ENCODE measurements around the gene LUC7L2. TPM values are rescaled to one million over a fixed set of nuclear protein-coding genes. Genes with fewer than 3 reads are reported as not detected.
A peak's percentile ranks its signal among the peaks of the same experiment; 100 is the strongest.
"Not testable (repeated sequence)": the region's sequence is repeated elsewhere in the genome, so short reads cannot be mapped to it uniquely, and the experiment has no call there.

The LUC7L2 gene
- total RNA-seq, 1 donor from 2014 or later, result 74.6 TPM

DNA sequence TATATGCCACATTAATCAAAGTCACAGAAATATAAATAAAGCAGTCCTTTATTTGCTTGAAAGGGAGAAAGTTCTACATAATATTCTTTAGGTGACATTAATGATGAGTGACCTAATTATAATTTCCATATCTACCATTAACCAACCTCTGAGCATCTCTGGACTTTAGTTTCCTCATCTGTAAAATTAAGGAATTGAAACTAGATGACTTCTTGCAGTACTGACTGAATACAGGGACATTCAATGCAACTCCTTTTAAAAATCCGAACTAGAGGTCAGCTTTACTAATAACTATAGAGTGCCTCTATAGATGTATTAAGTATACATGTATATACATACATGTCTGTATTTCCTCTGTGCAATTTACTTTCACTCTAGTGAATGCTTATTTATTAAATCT is 14.7 kb upstream of the LUC7L2 start:
- Histone ChIP-seq H3K36me3 (peaks cover 27% of the 10 kb centered on the region), H3K4me1 (peaks cover 13% of the 10 kb centered on the region), H3K4me3 (no peak overlapping the region), H3K9me3 (no peaks in the 10 kb centered on the region), H3K27ac (no peak overlapping the region), H3K27me3 (ENCODE audit: low read depth) (no peaks in the 10 kb centered on the region)
- ATAC-seq (no peak), DNase-seq (no peak)
- intact Hi-C loops (cut with DNase I), result no loop called here
- TF ChIP-seq, protein P1, sequence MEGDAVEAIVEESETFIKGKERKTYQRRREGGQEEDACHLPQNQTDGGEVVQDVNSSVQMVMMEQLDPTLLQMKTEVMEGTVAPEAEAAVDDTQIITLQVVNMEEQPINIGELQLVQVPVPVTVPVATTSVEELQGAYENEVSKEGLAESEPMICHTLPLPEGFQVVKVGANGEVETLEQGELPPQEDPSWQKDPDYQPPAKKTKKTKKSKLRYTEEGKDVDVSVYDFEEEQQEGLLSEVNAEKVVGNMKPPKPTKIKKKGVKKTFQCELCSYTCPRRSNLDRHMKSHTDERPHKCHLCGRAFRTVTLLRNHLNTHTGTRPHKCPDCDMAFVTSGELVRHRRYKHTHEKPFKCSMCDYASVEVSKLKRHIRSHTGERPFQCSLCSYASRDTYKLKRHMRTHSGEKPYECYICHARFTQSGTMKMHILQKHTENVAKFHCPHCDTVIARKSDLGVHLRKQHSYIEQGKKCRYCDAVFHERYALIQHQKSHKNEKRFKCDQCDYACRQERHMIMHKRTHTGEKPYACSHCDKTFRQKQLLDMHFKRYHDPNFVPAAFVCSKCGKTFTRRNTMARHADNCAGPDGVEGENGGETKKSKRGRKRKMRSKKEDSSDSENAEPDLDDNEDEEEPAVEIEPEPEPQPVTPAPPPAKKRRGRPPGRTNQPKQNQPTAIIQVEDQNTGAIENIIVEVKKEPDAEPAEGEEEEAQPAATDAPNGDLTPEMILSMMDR (IDR thresholded peaks at IDR 0.05), result no peak

DNA sequence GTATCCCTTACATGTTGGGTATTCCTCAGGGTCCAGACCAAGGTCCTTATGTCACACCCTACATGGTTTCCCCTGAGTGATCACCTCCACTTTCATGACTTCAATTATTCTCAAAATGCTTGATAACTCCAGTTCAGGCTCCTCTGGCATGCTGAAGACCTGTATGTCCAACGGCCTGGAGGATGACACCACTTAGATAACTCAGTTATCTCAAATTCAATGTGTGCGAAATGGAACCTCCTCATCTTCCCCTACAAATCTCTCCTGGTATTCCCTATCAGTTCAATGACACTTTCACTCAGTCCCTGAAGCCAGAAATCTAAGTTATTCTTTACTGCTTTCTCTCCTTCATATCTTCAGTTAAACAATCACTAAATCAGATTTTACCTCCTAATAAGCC is 8.7 kb upstream of the LUC7L2 start:
- no peaks in the 10 kb centered on the region for H3K27me3 ChIP-seq (ENCODE audit: low read depth)
- no peak overlapping the region for H3K4me3 ChIP-seq
- intact Hi-C loops (cut with DNase I), result no loop called here
- H3K27ac ChIP-seq, result no peak overlapping the region
- no peaks in the 10 kb centered on the region for H3K4me1 ChIP-seq
- H3K36me3 ChIP-seq, result peaks cover 39% of the 10 kb centered on the region
- TF ChIP-seq, protein P1 (IDR thresholded peaks at IDR 0.05), result no peak
- no peaks in the 10 kb centered on the region for H3K9me3 ChIP-seq
- DNase-seq, result no peak
- no peak for ATAC-seq

DNA sequence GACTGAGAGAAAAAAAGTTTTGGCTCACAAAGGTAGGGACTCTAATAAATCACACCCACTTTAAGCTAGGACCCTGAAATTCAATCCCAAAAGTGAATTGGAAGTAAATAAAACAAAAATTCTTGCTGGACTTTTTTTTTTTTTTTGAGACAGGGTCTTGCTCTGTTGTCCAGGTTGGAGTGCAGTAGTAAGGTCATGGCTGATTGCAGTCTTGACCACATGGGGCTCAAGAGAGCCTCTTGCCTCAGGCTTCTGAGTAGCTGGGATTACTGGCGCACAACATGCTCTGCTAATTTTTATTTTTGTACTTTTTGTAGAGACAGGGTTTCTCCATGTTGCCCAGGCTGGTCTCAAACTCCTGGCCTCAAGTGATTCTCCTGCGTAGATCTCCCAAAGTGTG is 5.0 kb upstream of the LUC7L2 start:
- peaks cover 12% of the 10 kb centered on the region for H3K36me3 ChIP-seq
- peaks cover 7% of the 10 kb centered on the region for H3K4me1 ChIP-seq
- H3K27ac ChIP-seq, result no peak overlapping the region
- ATAC-seq (no peak), DNase-seq (no peak)
- H3K27me3 ChIP-seq (ENCODE audit: low read depth), result no peaks in the 10 kb centered on the region
- no peak overlapping the region for H3K4me3 ChIP-seq
- intact Hi-C loops (cut with DNase I), result no loop called here
- H3K9me3 ChIP-seq, result no peaks in the 10 kb centered on the region
- TF ChIP-seq, protein P1 (IDR thresholded peaks at IDR 0.05), result no peak

DNA sequence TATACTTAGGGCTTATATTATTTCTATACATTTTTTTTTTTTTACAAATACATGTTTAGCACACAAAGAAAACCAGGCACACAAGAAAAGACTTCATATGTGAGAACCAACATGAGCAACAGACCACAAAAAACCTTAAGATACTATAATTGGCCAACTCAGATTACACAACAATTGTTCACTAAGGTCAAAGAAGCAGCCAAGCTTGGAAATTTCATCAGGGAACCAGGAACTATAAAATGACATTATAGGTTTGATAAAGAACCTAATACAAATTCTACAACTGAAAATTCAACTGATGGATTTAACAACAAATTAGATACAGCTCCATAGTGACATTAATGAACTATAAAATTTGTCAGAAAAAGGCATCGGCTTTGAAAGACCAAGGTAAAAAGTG is 4.4 kb upstream of the LUC7L2 start:
- Histone ChIP-seq H3K9me3 (no peaks in the 10 kb centered on the region), H3K36me3 (peaks cover 10% of the 10 kb centered on the region), H3K27me3 (ENCODE audit: low read depth) (no peaks in the 10 kb centered on the region), H3K4me3 (no peak overlapping the region), H3K27ac (no peak overlapping the region), H3K4me1 (peaks cover 7% of the 10 kb centered on the region)
- ATAC-seq, result no peak
- TF ChIP-seq, protein P1 (IDR thresholded peaks at IDR 0.05), result no peak
- intact Hi-C loops (cut with DNase I), result no loop called here
- DNase-seq, result no peak

DNA sequence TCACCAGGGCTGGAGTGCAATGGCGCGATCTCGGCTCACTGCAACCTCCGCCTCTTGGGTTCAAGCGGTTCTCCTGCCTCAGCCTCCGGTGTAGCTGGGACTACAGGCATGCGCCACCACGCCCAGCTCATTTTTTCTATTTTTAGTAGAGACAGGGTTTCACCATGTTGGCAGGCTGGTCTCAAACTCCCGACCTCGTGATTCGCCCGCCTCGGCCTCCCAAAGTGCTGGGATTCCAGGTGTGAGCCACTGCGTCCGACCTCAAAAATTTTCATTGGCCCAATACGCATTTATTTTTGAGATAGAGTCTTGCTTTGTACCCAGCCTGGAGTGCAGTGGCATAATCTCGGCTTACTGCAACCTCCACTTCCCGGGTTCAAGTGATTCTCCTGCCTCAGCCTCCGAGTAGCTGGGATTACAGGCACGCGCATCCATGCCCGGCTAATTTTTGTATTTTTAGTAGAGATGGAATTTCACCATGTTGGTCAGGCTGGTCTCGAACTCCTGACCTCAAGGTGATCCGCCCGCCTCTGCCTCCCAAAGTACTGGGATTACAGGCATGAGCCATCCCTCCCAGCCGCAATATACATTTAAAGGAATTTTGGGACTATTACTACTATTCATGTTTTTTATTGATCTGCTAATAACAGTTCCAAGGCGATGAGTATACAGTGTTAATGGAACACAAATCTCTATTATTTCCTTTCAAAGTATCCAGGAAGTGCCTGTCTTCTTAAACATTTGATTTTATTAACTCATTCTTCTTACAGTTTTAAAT is 1.8 kb upstream of the LUC7L2 start:
- ATAC-seq; DNase-seq; H3K36me3 ChIP-seq; intact Hi-C loops (cut with DNase I); H3K9me3 ChIP-seq; H3K27me3 ChIP-seq (ENCODE audit: low read depth): not testable (repeated sequence)
- H3K4me1 ChIP-seq, result peaks cover 28% of the 10 kb centered on the region
- H3K4me3 ChIP-seq, result peak overlapping the region; percentile 82
- H3K27ac ChIP-seq, result peak overlapping the region; percentile 99

DNA sequence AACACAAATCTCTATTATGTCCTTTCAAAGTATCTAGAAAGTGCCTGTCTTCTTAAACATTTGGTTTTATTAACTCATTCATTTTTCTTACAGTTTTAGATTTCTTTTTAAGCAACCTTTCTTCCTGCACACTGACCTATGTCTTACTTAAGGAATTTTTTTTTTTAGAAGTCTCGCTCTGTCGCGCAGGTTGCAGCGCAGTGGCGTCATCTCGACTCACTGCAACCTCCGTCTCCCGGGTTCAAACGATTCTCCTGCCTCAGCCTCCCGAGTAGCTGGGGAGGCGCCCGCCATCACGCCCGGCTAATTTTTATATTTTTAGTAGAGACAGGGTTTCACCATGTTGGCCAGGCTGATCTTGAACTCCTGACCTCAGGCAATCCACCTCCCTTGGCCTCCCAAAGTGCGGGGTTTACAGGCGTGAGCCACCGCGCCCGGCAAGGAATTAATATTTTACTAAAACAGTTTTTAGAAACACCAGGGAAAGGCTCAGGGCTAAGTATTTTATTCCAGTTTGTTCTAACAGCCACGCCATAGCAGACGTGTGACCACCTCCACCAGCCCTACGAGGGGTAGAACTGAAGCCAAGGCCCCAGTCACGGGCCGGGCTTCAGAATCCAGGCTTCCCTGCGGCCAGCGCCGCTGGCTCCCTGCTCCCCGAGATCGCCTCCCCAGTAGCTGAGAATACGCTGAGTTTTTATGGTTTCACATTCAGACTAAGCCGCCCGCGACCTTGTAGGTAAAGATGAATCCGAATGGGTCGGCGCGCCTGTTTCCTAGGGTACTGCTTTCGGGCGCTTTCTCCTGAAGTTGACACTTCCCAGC is 941 bp upstream of the LUC7L2 start:
- H3K4me3 ChIP-seq, result peak overlapping the region; percentile 82
- DNase-seq (peak; percentile 43), ATAC-seq (peak; percentile 2 to 29)
- H3K4me1 ChIP-seq, result peaks cover 37% of the 10 kb centered on the region
- intact Hi-C loops (cut with DNase I), result no loop called here
- H3K27ac ChIP-seq, result peak overlapping the region; percentile 99
- no peaks in the 10 kb centered on the region for H3K27me3 ChIP-seq (ENCODE audit: low read depth)
- peaks cover 2% of the 10 kb centered on the region for H3K36me3 ChIP-seq
- TF ChIP-seq, protein P1 (IDR thresholded peaks at IDR 0.05), result no peak
- no peaks in the 10 kb centered on the region for H3K9me3 ChIP-seq

Data from lower lobe of right lung (tissue), 2 donors.